Adipocyte (in vitro differentiated cells): ENCODE data around the gene PGBD4.
"Not testable (repeated sequence)": the region's sequence is repeated elsewhere in the genome, so short reads cannot be mapped to it uniquely, and the experiment has no call there.

Experiments used
- DNase-seq: peaks from one replicate; pipeline ENCODE4 v3.0.0-alpha.2; 2015; ENCODE audit warnings: low read depth
- H3K27me3 ChIP-seq: replicated peaks from 2 replicates; pipeline ENCODE4 v1.7.0; 2013; ENCODE audit warnings: mild to moderate bottlenecking, low read length, moderate library complexity; ENCODE audit not compliant: control insufficient read depth, insufficient read depth
- H3K36me3 ChIP-seq: 2 replicates; pipeline ENCODE4 v1.7.0; 2013; ENCODE audit warnings: low read length, mild to moderate bottlenecking, moderate library complexity; ENCODE audit not compliant: control insufficient read depth, insufficient read depth, severe bottlenecking
- H3K4me1 ChIP-seq: 2 replicates; pipeline ENCODE4 v1.7.0; 2013; ENCODE audit warnings: mild to moderate bottlenecking, low read length, moderate library complexity; ENCODE audit not compliant: control insufficient read depth, insufficient read depth
- H3K4me3 ChIP-seq: 2 replicates; pipeline ENCODE4 v1.7.0; 2013; ENCODE audit warnings: mild to moderate bottlenecking, low read length, moderate library complexity
- H3K9ac ChIP-seq: 2 replicates; pipeline ENCODE4 v1.7.0; 2013; ENCODE audit warnings: mild to moderate bottlenecking, low read length, moderate library complexity
- H3K9me3 ChIP-seq: 2 replicates; pipeline ENCODE4 v1.7.0; 2013; ENCODE audit warnings: mild to moderate bottlenecking, low read length, moderate library complexity; ENCODE audit not compliant: control insufficient read depth

Gene PGBD4

GRCh38 chr15:34114739-34115138 lies 12.9 kb downstream of the PGBD4 start:
- H3K4me1 ChIP-seq = no peaks in the 10 kb centered on the region
- no peaks in the 10 kb centered on the region for H3K9me3 ChIP-seq
- H3K36me3 ChIP-seq = no peaks in the 10 kb centered on the region
- H3K9ac ChIP-seq = no peak overlapping the region
- no peaks in the 10 kb centered on the region for H3K27me3 ChIP-seq
- DNase-seq = no peak
- H3K4me3 ChIP-seq = no peak overlapping the region

GRCh38 chr15:34116620-34117019 lies 14.7 kb downstream of the PGBD4 start:
- Histone ChIP-seq H3K4me1 (no peaks in the 10 kb centered on the region), H3K27me3 (no peaks in the 10 kb centered on the region), H3K36me3 (no peaks in the 10 kb centered on the region), H3K9me3 (no peaks in the 10 kb centered on the region), H3K9ac (no peak overlapping the region), H3K4me3 (no peak overlapping the region)
- DNase-seq = no peak

- Histone ChIP-seq H3K9me3 (no peaks in the 10 kb centered on the region), H3K9ac (no peak overlapping the region), H3K4me1 (no peaks in the 10 kb centered on the region), H3K36me3 (no peaks in the 10 kb centered on the region), H3K4me3 (no peak overlapping the region), H3K27me3 (no peaks in the 10 kb centered on the region)
- no peak for DNase-seq
Observed at GRCh38 chr15:34119291-34119690, 17.4 kb downstream of the PGBD4 start.

- not testable (repeated sequence) for H3K9ac ChIP-seq, H3K36me3 ChIP-seq, H3K4me3 ChIP-seq, H3K4me1 ChIP-seq, DNase-seq, H3K27me3 ChIP-seq, H3K9me3 ChIP-seq
Observed at GRCh38 chr15:34120420-34120819, 18.5 kb downstream of the PGBD4 start.

- H3K27me3 ChIP-seq, H3K4me3 ChIP-seq, H3K9me3 ChIP-seq, H3K36me3 ChIP-seq, H3K9ac ChIP-seq, H3K4me1 ChIP-seq, DNase-seq: not testable (repeated sequence)
Observed at GRCh38 chr15:34121786-34122185, 19.9 kb downstream of the PGBD4 start.

- Histone ChIP-seq H3K4me1 (no peaks in the 10 kb centered on the region), H3K36me3 (no peaks in the 10 kb centered on the region), H3K9ac (no peak overlapping the region), H3K27me3 (no peaks in the 10 kb centered on the region), H3K9me3 (no peaks in the 10 kb centered on the region), H3K4me3 (no peak overlapping the region)
- DNase-seq = no peak
Observed at GRCh38 chr15:34122771-34123183, 20.9 kb downstream of the PGBD4 start.

- Histone ChIP-seq H3K36me3 (peaks cover under 1% of the 10 kb centered on the region), H3K9ac (no peak overlapping the region), H3K27me3 (no peaks in the 10 kb centered on the region), H3K4me1 (no peaks in the 10 kb centered on the region), H3K9me3 (no peaks in the 10 kb centered on the region), H3K4me3 (no peak overlapping the region)
- no peak for DNase-seq
Observed at GRCh38 chr15:34124651-34125050, 22.8 kb downstream of the PGBD4 start.

- H3K9ac ChIP-seq = no peak overlapping the region
- no peak for DNase-seq
- H3K27me3 ChIP-seq = no peaks in the 10 kb centered on the region
- peaks cover 6% of the 10 kb centered on the region for H3K36me3 ChIP-seq
- H3K9me3 ChIP-seq = no peaks in the 10 kb centered on the region
- no peak overlapping the region for H3K4me3 ChIP-seq
- H3K4me1 ChIP-seq = no peaks in the 10 kb centered on the region
Observed at GRCh38 chr15:34125945-34126344, 24.1 kb downstream of the PGBD4 start.

- H3K36me3 ChIP-seq = peaks cover 6% of the 10 kb centered on the region
- DNase-seq = no peak
- H3K9ac ChIP-seq = no peak overlapping the region
- H3K4me3 ChIP-seq = no peak overlapping the region
- H3K27me3 ChIP-seq = no peaks in the 10 kb centered on the region
- no peaks in the 10 kb centered on the region for H3K9me3 ChIP-seq
- no peaks in the 10 kb centered on the region for H3K4me1 ChIP-seq
Observed at GRCh38 chr15:34126522-34126921, 24.6 kb downstream of the PGBD4 start.

- H3K9me3 ChIP-seq = no peaks in the 10 kb centered on the region
- H3K9ac ChIP-seq = no peak overlapping the region
- no peaks in the 10 kb centered on the region for H3K4me1 ChIP-seq
- DNase-seq = no peak
- H3K36me3 ChIP-seq = peaks cover 6% of the 10 kb centered on the region
- no peak overlapping the region for H3K4me3 ChIP-seq
- no peaks in the 10 kb centered on the region for H3K27me3 ChIP-seq
Observed at GRCh38 chr15:34128898-34129297, 27.0 kb downstream of the PGBD4 start.

- Histone ChIP-seq H3K4me1 (no peaks in the 10 kb centered on the region), H3K9ac (no peak overlapping the region), H3K9me3 (no peaks in the 10 kb centered on the region), H3K27me3 (no peaks in the 10 kb centered on the region), H3K36me3 (peaks cover 16% of the 10 kb centered on the region), H3K4me3 (no peak overlapping the region)
- no peak for DNase-seq
Observed at GRCh38 chr15:34132881-34133280, 31.0 kb downstream of the PGBD4 start.

GRCh38 chr15:34133511-34133910 lies 31.6 kb downstream of the PGBD4 start:
- Histone ChIP-seq H3K4me1 (no peaks in the 10 kb centered on the region), H3K27me3 (no peaks in the 10 kb centered on the region), H3K9me3 (no peaks in the 10 kb centered on the region), H3K36me3 (peaks cover 21% of the 10 kb centered on the region), H3K4me3 (no peak overlapping the region), H3K9ac (no peak overlapping the region)
- no peak for DNase-seq
